Measurements from ENCODE around the gene RMP24.

The RMP24 gene

DNA sequence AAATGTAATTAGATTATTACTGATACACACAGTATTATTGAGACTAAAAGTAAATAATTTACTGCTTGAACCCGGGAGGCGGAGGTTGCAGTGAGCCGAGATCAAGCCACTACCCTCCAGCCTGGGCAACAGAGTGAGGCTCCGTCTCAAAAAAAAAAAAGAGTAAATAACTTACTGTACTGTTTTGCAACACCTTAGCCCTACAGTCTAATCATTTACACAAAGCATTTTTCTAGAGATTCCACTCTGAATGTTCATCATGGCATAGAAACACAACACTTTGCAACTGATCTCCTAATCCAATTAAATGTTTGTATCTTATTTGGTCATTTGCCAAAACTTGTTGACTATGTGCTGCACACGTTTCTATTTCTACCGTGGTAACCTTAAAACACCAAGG lies 23.4 kb upstream of the RMP24 start:
- no peaks in the 10 kb centered on the region for H3K36me3 ChIP-seq (ENCODE audit: control insufficient read depth in 2 of 3, insufficient read depth in 3 of 3, low read length in 3 of 3)
- H3K9ac ChIP-seq (ENCODE audit: low read length in 3 of 3), result peak overlapping the region in 1 of 3 donors; percentile 56
- H3K27me3 ChIP-seq (ENCODE audit: control insufficient read depth, insufficient read depth, low read length), result no peaks in the 10 kb centered on the region
- FAIRE-seq (no peak), DNase-seq (no peak)
- H3K4me3 ChIP-seq (ENCODE audit: low read length in 3 of 3), result peak overlapping the region in 2 of 3 donors; percentile 71 to 77
- H3K27ac ChIP-seq (ENCODE audit: low read depth in 2 of 2, low read length in 2 of 2), result peak overlapping the region in 1 of 2 donors; percentile 47
- H3K9me3 ChIP-seq (ENCODE audit: control insufficient read depth in 2 of 3, insufficient read depth in 1 of 3, low read length in 3 of 3), result no peaks in the 10 kb centered on the region
- H3K4me1 ChIP-seq (ENCODE audit: control insufficient read depth in 2 of 3, insufficient read depth in 2 of 3, low read depth in 1 of 3, low read length in 3 of 3), result peaks cover 0 to 5% (median 0%) of the 10 kb centered on the region in 3 donors
- TF ChIP-seq, protein P1, sequence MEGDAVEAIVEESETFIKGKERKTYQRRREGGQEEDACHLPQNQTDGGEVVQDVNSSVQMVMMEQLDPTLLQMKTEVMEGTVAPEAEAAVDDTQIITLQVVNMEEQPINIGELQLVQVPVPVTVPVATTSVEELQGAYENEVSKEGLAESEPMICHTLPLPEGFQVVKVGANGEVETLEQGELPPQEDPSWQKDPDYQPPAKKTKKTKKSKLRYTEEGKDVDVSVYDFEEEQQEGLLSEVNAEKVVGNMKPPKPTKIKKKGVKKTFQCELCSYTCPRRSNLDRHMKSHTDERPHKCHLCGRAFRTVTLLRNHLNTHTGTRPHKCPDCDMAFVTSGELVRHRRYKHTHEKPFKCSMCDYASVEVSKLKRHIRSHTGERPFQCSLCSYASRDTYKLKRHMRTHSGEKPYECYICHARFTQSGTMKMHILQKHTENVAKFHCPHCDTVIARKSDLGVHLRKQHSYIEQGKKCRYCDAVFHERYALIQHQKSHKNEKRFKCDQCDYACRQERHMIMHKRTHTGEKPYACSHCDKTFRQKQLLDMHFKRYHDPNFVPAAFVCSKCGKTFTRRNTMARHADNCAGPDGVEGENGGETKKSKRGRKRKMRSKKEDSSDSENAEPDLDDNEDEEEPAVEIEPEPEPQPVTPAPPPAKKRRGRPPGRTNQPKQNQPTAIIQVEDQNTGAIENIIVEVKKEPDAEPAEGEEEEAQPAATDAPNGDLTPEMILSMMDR (IDR thresholded peaks at IDR 0.05; ENCODE audit: borderline replicate concordance, extremely low read depth, insufficient read depth), result no peak
- intact Hi-C loops (cut with DNase I), result no loop called here

DNA sequence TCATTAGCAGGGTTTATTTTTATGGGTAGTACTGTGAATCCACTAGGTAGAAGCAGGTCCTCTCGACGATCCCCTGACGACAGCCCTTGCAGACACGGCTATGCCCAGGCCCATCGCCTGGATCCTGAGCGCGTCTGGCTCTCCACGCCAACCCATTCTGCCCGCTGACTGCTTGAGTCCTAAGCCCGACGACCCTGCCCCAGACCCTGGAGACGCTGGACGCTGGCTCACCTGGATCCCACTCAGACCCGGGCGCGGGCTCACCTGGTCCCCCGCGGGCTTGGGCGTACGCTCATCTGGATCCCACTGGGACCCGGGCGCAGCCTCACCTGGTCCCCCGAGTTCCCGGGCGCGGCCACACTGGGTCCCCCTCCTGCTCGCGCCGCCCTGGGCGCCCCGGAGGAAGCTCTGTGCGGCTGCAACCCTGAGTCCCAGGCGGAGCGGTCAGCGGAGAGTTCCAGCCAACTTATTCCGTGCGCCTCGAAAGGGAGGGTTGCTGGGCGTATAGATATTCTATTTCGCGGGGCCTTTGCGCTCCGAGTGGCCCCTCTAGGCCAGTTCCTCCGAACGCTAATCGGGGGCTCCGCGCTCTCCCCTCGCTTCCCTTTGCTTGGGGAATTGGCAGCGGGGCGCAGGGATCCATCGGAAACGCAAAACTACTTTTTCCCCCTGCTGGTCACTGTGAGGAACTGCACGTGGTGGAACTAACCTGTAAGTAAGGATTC lies 22.4 kb upstream of the RMP24 start:
- DNase-seq, result peak; percentile 66 to 86 (median 76)
- Histone ChIP-seq H3K9me3 (ENCODE audit: control insufficient read depth in 2 of 3, insufficient read depth in 1 of 3, low read length in 3 of 3) (no peaks in the 10 kb centered on the region), H3K9ac (ENCODE audit: low read length in 3 of 3) (peak overlapping the region in 2 of 3 donors; percentile 55 to 56), H3K36me3 (ENCODE audit: control insufficient read depth in 2 of 3, insufficient read depth in 3 of 3, low read length in 3 of 3) (no peaks in the 10 kb centered on the region), H3K4me1 (ENCODE audit: control insufficient read depth in 2 of 3, insufficient read depth in 2 of 3, low read depth in 1 of 3, low read length in 3 of 3) (peaks cover 0 to 5% (median 0%) of the 10 kb centered on the region in 3 donors), H3K4me3 (ENCODE audit: low read length in 3 of 3) (peak overlapping the region; percentile 57 to 77 (median 71)), H3K27me3 (ENCODE audit: control insufficient read depth, insufficient read depth, low read length) (no peaks in the 10 kb centered on the region), H3K27ac (ENCODE audit: low read depth in 2 of 2, low read length in 2 of 2) (peak overlapping the region in 1 of 2 donors; percentile 47)
- TF ChIP-seq, protein P1 (IDR thresholded peaks at IDR 0.05; ENCODE audit: borderline replicate concordance, extremely low read depth, insufficient read depth), result peak; percentile 89
- FAIRE-seq, result no peak
- intact Hi-C loops (cut with DNase I), result no loop called here

DNA sequence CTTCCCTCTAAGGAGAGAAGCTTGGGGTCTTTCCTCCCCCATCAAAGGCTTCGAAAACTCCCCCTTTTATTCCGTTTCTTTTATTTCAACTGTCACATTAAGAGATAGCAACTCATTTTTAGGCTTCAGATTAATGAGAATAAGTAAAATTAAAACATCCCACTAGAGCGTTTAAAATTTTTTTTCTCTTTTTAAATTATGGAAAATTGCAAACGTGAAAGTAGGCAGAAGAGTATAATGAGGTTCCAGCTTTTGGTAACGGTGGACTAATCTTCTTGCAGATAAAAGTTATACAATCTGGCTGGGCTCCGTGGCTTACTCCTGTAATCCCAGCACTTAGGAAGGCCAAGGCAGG lies 21.9 kb upstream of the RMP24 start:
- intact Hi-C loops (cut with DNase I), result no loop called here
- no peak for FAIRE-seq

More for the DNA sequence above, 21.9 kb upstream of the RMP24 start:
- H3K9me3 ChIP-seq (ENCODE audit: control insufficient read depth in 2 of 3, insufficient read depth in 1 of 3, low read length in 3 of 3), result no peaks in the 10 kb centered on the region
- DNase-seq, result no peak
- H3K27me3 ChIP-seq (ENCODE audit: control insufficient read depth, insufficient read depth, low read length), result no peaks in the 10 kb centered on the region
- no peaks in the 10 kb centered on the region for H3K36me3 ChIP-seq (ENCODE audit: control insufficient read depth in 2 of 3, insufficient read depth in 3 of 3, low read length in 3 of 3)
- no peak overlapping the region for H3K9ac ChIP-seq (ENCODE audit: low read length in 3 of 3)
- TF ChIP-seq, protein P1 (IDR thresholded peaks at IDR 0.05; ENCODE audit: borderline replicate concordance, extremely low read depth, insufficient read depth), result no peak
- no peak overlapping the region for H3K27ac ChIP-seq (ENCODE audit: low read depth in 2 of 2, low read length in 2 of 2)
- peak overlapping the region; percentile 57 to 77 (median 71) for H3K4me3 ChIP-seq (ENCODE audit: low read length in 3 of 3)
- H3K4me1 ChIP-seq (ENCODE audit: control insufficient read depth in 2 of 3, insufficient read depth in 2 of 3, low read depth in 1 of 3, low read length in 3 of 3), result peaks cover 0 to 5% (median 0%) of the 10 kb centered on the region in 3 donors
